Tibial artery (tissue), 4 donors: ENCODE data around the gene ERBB4.
A peak's percentile ranks its signal among the peaks of the same experiment; 100 is the strongest.

Experiments used
- DNase-seq, 2 donors: peaks; one replicate each; pipeline ENCODE4 v3.0.0-alpha.2; 2019
- H3K27ac ChIP-seq, 2 donors: fragments of 200-600 bp; sonication (generic) in 1 of 2; 1 replicate in 1 of 2; 2 replicates in 1 of 2; pipeline ENCODE4 v1.5.1; 2018 to 2019; ENCODE audit warnings: mild to moderate bottlenecking in 1 of 2
- H3K27me3 ChIP-seq, 2 donors: fragments of 200-600 bp; sonication (generic) in 1 of 2; one replicate each; pipeline versions ENCODE4 v1.5.1 to v1.6.0; 2016 to 2019
- H3K36me3 ChIP-seq, 3 donors: fragments of 200-600 bp; sonication (generic) in 2 of 3; one replicate each; pipeline ENCODE4 v1.5.1; 2016 to 2019; ENCODE audit warnings: mild to moderate bottlenecking in 2 of 3
- H3K4me1 ChIP-seq, 4 donors: fragments of 200-600 bp; sonication (generic) in 2 of 4; 1 replicate in 3 of 4; 2 replicates in 1 of 4; pipeline ENCODE4 v1.5.1; 2016 to 2019
- H3K4me3 ChIP-seq, 2 donors: fragments of 200-600 bp; sonication (generic) in 1 of 2; 1 replicate in 1 of 2; 2 replicates in 1 of 2; pipeline ENCODE4 v1.5.1; 2018 to 2019; ENCODE audit warnings: mild to moderate bottlenecking in 2 of 2
- H3K9me3 ChIP-seq, 3 donors: fragments of 200-600 bp; sonication (generic) in 1 of 3; one replicate each; pipeline ENCODE4 v1.5.1; 2016 to 2019
- CTCF ChIP-seq, 2 experiments: fragments of 200-600 bp in 1 of 2; fragments of 450-650 bp in 1 of 2; IDR thresholded peaks; one replicate each; pipeline ENCODE4 v1.5.1; 2017 to 2019; ENCODE audit warnings: antibody characterized with exemption in 2 of 2, mild to moderate bottlenecking in 1 of 2, moderate library complexity in 1 of 2
- intact Hi-C: fragments of 100-400 bp; cut with DNase I; formaldehyde crosslinking; loops from one replicate; pipeline ENCODE4 v1.15.0; 2023; ENCODE audit warnings: low total_unique reads

The ERBB4 gene

GRCh38 chr2:212284166-212284565 is 254.4 kb downstream of the ERBB4 start:
- DNase-seq, result no peak
- Histone ChIP-seq H3K4me3 (no peak overlapping the region), H3K4me1 (peaks cover 0 to 42% (median 12%) of the 10 kb centered on the region in 4 donors), H3K27me3 (no peaks in the 10 kb centered on the region), H3K27ac (no peak overlapping the region), H3K9me3 (no peaks in the 10 kb centered on the region), H3K36me3 (no peaks in the 10 kb centered on the region)
- intact Hi-C loops, result no loop called here
- TF ChIP-seq CTCF (IDR thresholded peaks at IDR 0.05), result no peak

DNA sequence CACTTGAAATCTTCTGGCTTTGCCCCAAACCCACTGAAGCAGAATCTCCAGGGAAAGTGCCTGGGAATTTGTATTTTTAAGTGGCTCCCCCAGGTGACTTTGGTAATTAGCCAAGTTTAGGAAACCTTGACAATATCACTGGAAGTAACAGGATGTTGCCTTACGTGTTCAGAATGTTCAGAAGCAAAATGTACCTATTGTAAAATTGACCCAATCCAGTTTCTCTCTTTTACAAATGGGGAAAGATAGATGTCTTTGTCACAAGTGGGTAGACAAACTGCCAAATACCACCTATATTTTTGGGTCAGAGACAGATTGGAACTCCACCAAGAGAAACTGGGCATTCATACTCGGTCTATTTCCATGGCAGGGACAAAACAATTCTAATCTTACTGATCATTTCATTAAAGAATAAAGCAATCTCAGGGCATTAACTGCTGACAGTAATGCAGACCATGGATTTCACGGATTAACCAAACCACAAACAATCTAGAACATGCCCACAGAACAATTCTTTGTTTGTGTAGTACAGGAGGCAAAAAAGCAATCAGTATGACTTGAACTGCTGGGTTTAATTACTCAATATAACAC is 255.8 kb downstream of the ERBB4 start:
- Histone ChIP-seq H3K27me3 (no peaks in the 10 kb centered on the region), H3K36me3 (no peaks in the 10 kb centered on the region), H3K9me3 (no peaks in the 10 kb centered on the region), H3K4me1 (peaks cover 0 to 42% (median 12%) of the 10 kb centered on the region in 4 donors), H3K4me3 (no peak overlapping the region), H3K27ac (peak overlapping the region in 1 of 2 donors; percentile 1)
- intact Hi-C loops, result no loop called here
- TF ChIP-seq CTCF (IDR thresholded peaks at IDR 0.05), result no peak
- no peak for DNase-seq

DNA sequence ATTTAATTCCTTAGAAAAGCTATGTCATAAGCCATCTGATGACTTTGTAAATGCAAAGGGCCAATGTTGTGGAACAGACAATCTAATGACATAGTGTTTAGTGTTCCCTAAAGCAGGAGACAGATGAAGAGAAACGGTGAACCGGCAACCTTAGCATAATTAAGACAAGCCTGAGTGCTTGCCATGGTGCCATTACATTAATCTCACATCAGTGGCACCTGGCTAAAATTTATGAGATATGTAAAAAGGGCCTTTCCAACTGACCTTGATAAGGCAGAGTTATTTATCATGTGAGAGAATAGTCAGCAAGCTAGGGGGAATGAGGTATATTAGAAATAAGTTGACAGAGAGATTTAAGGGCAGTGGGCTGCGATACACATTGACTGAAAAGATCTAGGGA is 261.8 kb downstream of the ERBB4 start:
- Histone ChIP-seq H3K36me3 (no peaks in the 10 kb centered on the region), H3K27me3 (no peaks in the 10 kb centered on the region), H3K9me3 (no peaks in the 10 kb centered on the region), H3K4me1 (peaks cover 0 to 16% (median 3%) of the 10 kb centered on the region in 4 donors), H3K4me3 (no peak overlapping the region), H3K27ac (no peak overlapping the region)
- TF ChIP-seq CTCF (IDR thresholded peaks at IDR 0.05), result no peak
- intact Hi-C loops, result no loop called here
- no peak for DNase-seq

GRCh38 chr2:212274215-212274614 is 264.4 kb downstream of the ERBB4 start:
- Histone ChIP-seq H3K4me3 (no peak overlapping the region), H3K27me3 (no peaks in the 10 kb centered on the region), H3K27ac (no peak overlapping the region), H3K9me3 (no peaks in the 10 kb centered on the region), H3K36me3 (no peaks in the 10 kb centered on the region), H3K4me1 (no peaks in the 10 kb centered on the region)
- no peak for TF ChIP-seq CTCF (IDR thresholded peaks at IDR 0.05)
- no peak for DNase-seq
- intact Hi-C loops, result no loop called here

GRCh38 chr2:212271583-212271982 is 267.0 kb downstream of the ERBB4 start:
- intact Hi-C loops, result no loop called here
- H3K4me1 ChIP-seq, result peaks cover 0 to 4% (median 0%) of the 10 kb centered on the region in 4 donors
- no peak for TF ChIP-seq CTCF (IDR thresholded peaks at IDR 0.05)
- no peaks in the 10 kb centered on the region for H3K27me3 ChIP-seq
- no peaks in the 10 kb centered on the region for H3K36me3 ChIP-seq
- H3K27ac ChIP-seq, result no peak overlapping the region
- DNase-seq, result no peak
- H3K9me3 ChIP-seq, result no peaks in the 10 kb centered on the region
- no peak overlapping the region for H3K4me3 ChIP-seq

- Histone ChIP-seq H3K27me3 (no peaks in the 10 kb centered on the region), H3K27ac (no peak overlapping the region), H3K4me1 (peaks cover 0 to 4% (median 0%) of the 10 kb centered on the region in 4 donors), H3K9me3 (no peaks in the 10 kb centered on the region), H3K4me3 (no peak overlapping the region), H3K36me3 (no peaks in the 10 kb centered on the region)
- no peak for DNase-seq
- TF ChIP-seq CTCF (IDR thresholded peaks at IDR 0.05), result no peak
- intact Hi-C loops, result no loop called here
These were observed 269.6 kb downstream of the ERBB4 start for GRCh38 chr2:212269005-212269404.
